OCI-LY3 (cell line): Measurements from ENCODE around the gene INPP5K.
A peak's percentile ranks its signal among the peaks of the same experiment; 100 is the strongest.

Experiments used
- H2AFZ ChIP-seq: fragments of 200-600, 300-600 bp; shearing (Covaris generic); 2 replicates; pipeline ENCODE4 v1.6.0; 2014; ENCODE audit warnings: antibody characterized with exemption, low read depth, low read length
- H3K27ac ChIP-seq: fragments of 200-600, 300-600 bp; sonication (generic); 2 replicates; pipeline ENCODE4 v1.5.1; 2014; ENCODE audit warnings: mild to moderate bottlenecking, low read length, moderate library complexity, mixed read lengths
- H3K27me3 ChIP-seq: fragments of 200-600, 300-600 bp; sonication (generic); 2 replicates; pipeline ENCODE4 v1.6.1; 2014; ENCODE audit warnings: low read depth, low read length, mixed read lengths
- H3K36me3 ChIP-seq: fragments of 200-600, 300-600 bp; sonication (generic); replicated peaks from 2 replicates; pipeline ENCODE3; 2014; ENCODE audit warnings: low read depth, low read length, mixed read lengths
- H3K4me1 ChIP-seq: fragments of 300-600, 200-600 bp; sonication (generic); 2 replicates; pipeline ENCODE4 v1.6.1; 2014; ENCODE audit warnings: low read length, mixed read lengths
- H3K4me2 ChIP-seq: fragments of 200-600, 300-600 bp; sonication (generic); 2 replicates; pipeline ENCODE4 v1.6.1; 2014; ENCODE audit warnings: low read length, mixed read lengths
- H3K4me3 ChIP-seq: fragments of 300-600, 200-600 bp; sonication (generic); 2 replicates; pipeline ENCODE4 v1.5.1; 2014; ENCODE audit warnings: antibody characterized with exemption, mild to moderate bottlenecking, low read length, moderate library complexity
- H3K79me2 ChIP-seq: fragments of 300-600, 200-600 bp; shearing (Covaris generic); 2 replicates; pipeline ENCODE4 v1.6.1; 2014; ENCODE audit warnings: mild to moderate bottlenecking, low read length, mixed read lengths
- H3K9ac ChIP-seq: fragments of 300-600, 200-600 bp; shearing (Covaris generic); 2 replicates; pipeline ENCODE4 v1.6.0; 2014; ENCODE audit warnings: mild to moderate bottlenecking, low read length, moderate library complexity
- H3K9me3 ChIP-seq: fragments of 200-600, 300-600 bp; shearing (Covaris generic); 2 replicates; pipeline ENCODE4 v1.6.1; 2014; ENCODE audit warnings: low read length, mixed read lengths; ENCODE audit not compliant: insufficient read depth
- H4K20me1 ChIP-seq: fragments of 200-600, 300-600 bp; sonication (generic); 2 replicates; pipeline ENCODE4 v1.6.1; 2016; ENCODE audit warnings: low read length, mixed read lengths; ENCODE audit not compliant: insufficient read depth
- CTCF ChIP-seq: fragments of 200-600, 300-600 bp; sonication (generic); IDR thresholded peaks from 2 replicates; pipeline ENCODE4 v1.5.1; 2014; ENCODE audit warnings: antibody characterized with exemption, low read length, low read depth
- EZH2phosphoT487 ChIP-seq: fragments of 200-600 bp; shearing (Covaris generic); IDR thresholded peaks from 2 replicates; pipeline ENCODE4 v1.6.1; 2018; ENCODE audit warnings: antibody characterized with exemption, mixed run types, low read depth

The INPP5K gene

GRCh38 chr17:1492249-1493206, 23.9 kb downstream of the INPP5K start, which contains the start of gene MYO1C:
TSS of gene MYO1C (minus strand) at chr17:1492686. CDS start at chr17:1492487, 199 bp downstream.
- TF ChIP-seq CTCF (no peak), EZH2phosphoT487 (no peak)
- peaks cover 6% of the 10 kb centered on the region for H3K27me3 ChIP-seq
- no peak within 1 kb of the TSS; the same call in 1 of the 2 replicates for H2AFZ ChIP-seq
- no peak within 1 kb of the TSS for H3K27ac ChIP-seq
- peaks cover 9% of the 10 kb centered on the region; the same call in 1 of the 2 replicates for H3K4me1 ChIP-seq
- peak within 1 kb of the TSS; percentile 96 for H3K4me2 ChIP-seq
- no peaks in the 10 kb centered on the region for H3K9me3 ChIP-seq
- peak within 1 kb of the TSS; percentile 88 for H3K4me3 ChIP-seq
- no peaks in the 10 kb centered on the region for H3K36me3 ChIP-seq
- no peaks in the 10 kb centered on the region for H4K20me1 ChIP-seq
- H3K79me2 ChIP-seq = no peaks in the 10 kb centered on the region
- H3K9ac ChIP-seq = peak within 1 kb of the TSS; percentile 69

- H3K4me2 ChIP-seq = peak overlapping the region; percentile 96
- TF ChIP-seq EZH2phosphoT487 (no peak), CTCF (no peak)
- peaks cover 6% of the 10 kb centered on the region for H3K27me3 ChIP-seq
- no peaks in the 10 kb centered on the region for H3K79me2 ChIP-seq
- H2AFZ ChIP-seq = no peak overlapping the region; the same call in 1 of the 2 replicates
- peak overlapping the region; percentile 97 for H3K4me3 ChIP-seq
- H3K9ac ChIP-seq = peak overlapping the region; percentile 80
- H3K4me1 ChIP-seq = peaks cover 15% of the 10 kb centered on the region
- H4K20me1 ChIP-seq = no peaks in the 10 kb centered on the region
- H3K9me3 ChIP-seq = no peaks in the 10 kb centered on the region
- no peaks in the 10 kb centered on the region for H3K36me3 ChIP-seq
- 0 out of 2 replicates have a peak overlapping the region, but pooled peaks have one; percentile 6 for H3K27ac ChIP-seq
These were observed 24.8 kb downstream of the INPP5K start for GRCh38 chr17:1491443-1492248.

GRCh38 chr17:1490643-1491442, 25.6 kb downstream of the INPP5K start:
- peak overlapping the region; percentile 6; the same call in 1 of the 2 replicates for H3K27ac ChIP-seq
- H4K20me1 ChIP-seq = no peaks in the 10 kb centered on the region
- peak overlapping the region; percentile 80 for H3K9ac ChIP-seq
- H3K36me3 ChIP-seq = no peaks in the 10 kb centered on the region
- H3K4me3 ChIP-seq = peak overlapping the region; percentile 97
- no peak for TF ChIP-seq EZH2phosphoT487
- no peak for TF ChIP-seq CTCF
- no peaks in the 10 kb centered on the region for H3K9me3 ChIP-seq
- H3K27me3 ChIP-seq = peaks cover 6% of the 10 kb centered on the region
- H2AFZ ChIP-seq = no peak overlapping the region
- H3K79me2 ChIP-seq = no peaks in the 10 kb centered on the region
- peaks cover 16% of the 10 kb centered on the region for H3K4me1 ChIP-seq
- peak overlapping the region; percentile 91 for H3K4me2 ChIP-seq
